Activated CD4-positive, alpha-beta T cell treated with anti-CD3 and anti-CD28 coated beads, Interleukin-2, Interleukin-4, amounts not matched to agents 100 ng/mL and 50 ng/mL, durations not matched to agents 16 hours and 8 hours (primary cell): ENCODE measurements around the gene DIAPH1.

Source experiments
- DNase-seq: peaks from one replicate; pipeline ENCODE4 v3.0.0-alpha.2; 2020; ENCODE audit warnings: low spot score

Gene DIAPH1

DNA sequence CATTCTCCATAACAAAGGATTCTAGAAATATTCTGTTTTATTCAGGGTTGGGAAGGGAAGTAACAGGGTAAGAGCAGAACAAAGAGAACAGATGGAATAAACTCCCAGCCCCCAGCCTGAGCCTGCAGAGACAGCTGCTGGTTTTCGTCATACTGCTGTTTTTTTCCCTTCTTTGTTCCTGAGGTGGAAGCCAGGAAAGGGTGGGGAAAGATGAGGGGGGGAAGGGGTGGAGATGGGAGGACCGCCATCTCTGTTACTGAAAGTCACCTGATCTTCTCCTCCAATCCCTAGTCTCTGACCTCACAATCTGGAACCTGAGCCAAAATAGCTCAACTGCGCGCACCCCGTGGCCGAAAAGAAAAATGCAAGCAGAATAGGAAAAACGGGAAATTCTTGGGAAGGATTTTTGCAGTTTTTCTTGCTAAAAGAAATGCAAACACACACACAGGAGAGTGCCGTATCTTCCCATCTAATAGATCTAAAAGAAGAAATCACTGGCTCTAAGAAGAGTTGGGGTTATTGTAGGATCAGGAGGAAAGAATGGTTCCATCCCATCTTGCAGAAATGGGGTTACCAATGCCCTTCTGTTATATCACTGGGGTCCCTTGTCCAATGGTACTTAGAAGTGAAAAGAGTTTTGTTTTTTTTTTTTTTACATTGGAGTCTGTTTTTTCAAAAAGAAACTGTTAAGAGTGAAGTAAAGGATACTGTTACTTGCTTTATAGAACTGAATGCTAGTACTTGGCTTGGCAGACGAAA lies 57.9 kb downstream of the DIAPH1 start:
- no peak for DNase-seq

DNA sequence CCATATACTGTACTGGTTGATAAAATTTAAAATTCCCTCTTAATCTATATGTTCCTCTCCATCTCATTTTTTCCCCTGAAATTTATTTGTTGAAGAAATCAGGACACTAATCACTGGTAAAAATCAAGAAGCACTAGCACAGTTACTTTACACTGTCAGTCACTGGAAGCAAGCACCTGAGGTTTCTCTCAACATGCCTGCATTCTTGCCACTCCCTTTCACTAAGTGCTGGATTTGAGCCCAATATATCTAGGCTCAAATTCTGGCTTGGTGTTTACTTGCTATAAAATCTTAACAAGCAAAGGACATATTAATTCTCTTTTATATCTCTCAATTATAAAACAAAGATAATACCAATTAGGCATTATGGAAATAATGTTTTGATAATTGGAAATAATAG lies 58.6 kb downstream of the DIAPH1 start:
- no peak for DNase-seq

DNA sequence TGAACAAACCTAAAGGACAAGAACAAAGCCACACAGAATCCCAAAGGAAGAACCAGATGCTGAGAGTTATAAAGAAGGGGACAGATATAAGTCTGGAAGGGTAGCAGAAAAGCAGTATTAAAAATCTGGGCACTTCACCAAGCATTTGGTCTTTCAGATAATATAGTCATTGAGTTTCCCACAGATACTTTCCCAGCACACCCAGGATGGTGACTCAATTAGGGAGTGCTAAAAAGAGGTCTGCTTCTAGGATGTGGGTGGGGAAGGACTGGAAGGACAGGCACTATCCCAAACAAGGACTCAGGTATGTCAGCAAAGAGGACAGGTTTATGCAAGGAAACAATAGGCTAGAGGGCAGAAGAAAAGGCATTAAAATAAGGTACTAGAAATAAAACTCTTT lies 59.3 kb downstream of the DIAPH1 start:
- DNase-seq = no peak

DNA sequence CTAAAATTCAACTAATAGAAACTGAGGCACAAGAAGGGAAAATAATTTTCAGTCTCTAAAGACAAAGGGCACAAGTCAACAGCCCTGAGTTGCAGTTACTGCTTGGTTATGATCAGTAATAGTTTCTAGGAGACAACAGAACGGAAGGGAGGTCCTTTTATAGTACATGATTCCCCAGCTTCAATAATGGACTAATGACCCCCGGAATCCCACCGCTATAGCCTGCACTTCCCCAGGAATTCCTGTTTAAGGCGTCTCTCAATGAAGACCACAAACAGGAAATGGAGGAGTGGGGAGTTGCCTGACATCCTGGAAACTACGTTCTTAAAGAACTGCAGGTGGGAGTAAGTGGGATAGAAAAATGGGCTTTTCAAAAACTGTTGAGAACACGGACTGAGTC lies 60.6 kb downstream of the DIAPH1 start:
- DNase-seq = no peak

DNA sequence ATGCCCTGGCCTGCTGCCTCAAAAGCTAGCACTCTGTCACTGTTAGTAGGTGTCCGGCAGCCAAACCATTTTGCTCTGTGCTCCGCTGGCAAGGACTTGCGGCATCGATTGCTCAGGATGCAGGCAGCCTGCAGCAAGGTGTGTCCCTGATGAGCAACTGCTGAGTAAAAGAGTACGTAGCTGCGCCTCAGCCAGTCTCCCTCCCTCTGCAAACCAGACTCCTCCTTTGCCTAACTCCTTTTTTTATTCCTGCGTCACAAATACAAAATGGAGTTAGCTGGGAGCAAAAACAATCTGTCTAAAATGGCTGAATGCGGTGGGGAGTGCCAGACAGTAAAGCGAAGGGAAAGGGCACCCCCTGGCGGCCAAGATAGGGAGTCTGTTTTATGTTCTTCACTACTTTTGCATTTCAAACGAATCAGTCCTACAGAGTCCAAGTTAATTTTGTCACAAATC lies 61.1 kb downstream of the DIAPH1 start:
- DNase-seq = peak; percentile 73

DNA sequence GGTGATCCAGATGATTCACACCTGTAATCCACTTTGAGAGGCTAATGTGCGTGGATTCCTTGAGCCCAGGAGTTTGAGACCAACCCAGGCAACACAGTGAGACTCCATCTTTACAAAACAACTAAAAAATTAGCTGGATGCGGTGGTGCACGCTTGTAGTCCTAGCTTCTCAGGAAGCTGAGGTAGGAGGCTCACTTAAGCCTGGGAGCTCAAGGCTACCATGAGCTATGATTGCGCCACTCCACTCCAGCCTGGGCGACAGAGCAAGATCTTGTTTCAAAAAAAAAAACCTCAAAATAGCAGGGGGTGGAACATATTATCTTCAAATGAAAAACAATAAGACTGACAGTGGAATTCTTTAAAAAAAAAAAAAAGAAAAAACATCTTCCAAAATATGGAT lies 70.9 kb downstream of the DIAPH1 start:
- DNase-seq = no peak

DNA sequence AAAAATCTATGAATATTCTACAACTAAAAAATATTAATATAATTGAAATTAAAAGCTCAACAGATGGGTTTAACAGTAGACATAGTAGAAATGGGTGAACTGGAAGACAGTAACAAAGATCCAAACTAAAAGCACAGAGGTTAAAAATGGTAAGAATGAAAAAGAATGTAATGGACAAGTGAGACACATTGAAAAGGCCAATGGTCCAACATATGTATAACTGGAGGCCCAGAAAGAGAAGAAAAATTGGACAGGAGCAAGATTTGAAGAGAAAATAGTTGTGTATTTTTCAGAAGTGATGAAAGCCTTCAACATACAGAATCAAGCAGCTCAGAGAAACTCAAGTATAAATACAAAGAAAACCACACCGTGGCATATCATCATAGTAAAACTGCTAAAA lies 71.3 kb downstream of the DIAPH1 start:
- DNase-seq = no peak

DNA sequence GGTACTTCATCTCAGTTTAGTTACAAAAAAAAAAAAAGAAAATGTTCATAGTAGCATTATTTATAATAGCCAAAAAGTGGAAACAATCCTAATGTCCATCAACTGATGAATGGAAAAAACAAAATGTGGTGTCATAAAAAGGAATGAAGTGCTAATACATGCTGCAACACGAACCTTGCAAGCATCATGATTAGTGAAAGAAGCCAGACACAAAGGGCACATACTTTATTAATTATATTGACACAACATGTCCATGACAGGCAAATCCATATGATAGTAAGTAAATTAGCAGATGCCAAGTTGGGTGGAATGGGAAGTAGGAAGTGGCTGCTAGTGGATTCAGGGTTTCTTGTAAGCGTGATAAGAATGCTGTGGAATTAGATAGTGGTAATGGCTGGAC lies 75.7 kb downstream of the DIAPH1 start:
- no peak for DNase-seq

DNA sequence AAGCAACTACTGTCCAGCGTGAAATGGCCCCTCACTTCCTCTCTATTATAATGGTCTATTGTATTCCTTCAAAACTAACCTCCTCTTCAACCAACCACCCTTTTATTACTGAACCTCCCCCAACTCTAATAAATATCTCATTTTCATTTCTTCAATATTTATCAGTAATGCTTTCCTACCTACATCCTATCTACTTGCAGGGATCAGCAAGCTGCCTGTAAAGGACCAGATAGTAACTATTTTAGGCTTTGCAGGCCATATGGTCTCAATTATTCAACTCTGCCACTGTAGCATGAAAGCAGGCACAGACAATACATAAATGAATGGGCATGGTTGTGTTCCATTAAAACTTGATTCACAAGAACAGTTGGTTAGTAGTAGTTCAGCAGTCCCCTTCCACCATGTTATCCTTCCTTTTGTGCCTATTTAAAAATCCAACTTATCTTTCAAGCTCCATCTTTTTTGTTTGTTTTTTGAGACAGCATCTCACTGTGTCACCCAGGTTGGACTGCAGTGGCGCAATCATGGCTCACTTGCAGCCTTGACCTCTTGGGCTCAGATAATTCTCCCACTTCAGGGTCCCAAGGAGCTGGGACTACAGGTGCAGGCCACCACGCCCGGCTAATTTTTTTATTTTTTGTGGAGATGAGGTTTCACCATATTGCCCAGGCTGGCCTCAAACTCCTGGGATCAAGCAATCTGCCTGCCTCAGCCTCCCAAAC lies 84.1 kb downstream of the DIAPH1 start:
- DNase-seq = no peak

DNA sequence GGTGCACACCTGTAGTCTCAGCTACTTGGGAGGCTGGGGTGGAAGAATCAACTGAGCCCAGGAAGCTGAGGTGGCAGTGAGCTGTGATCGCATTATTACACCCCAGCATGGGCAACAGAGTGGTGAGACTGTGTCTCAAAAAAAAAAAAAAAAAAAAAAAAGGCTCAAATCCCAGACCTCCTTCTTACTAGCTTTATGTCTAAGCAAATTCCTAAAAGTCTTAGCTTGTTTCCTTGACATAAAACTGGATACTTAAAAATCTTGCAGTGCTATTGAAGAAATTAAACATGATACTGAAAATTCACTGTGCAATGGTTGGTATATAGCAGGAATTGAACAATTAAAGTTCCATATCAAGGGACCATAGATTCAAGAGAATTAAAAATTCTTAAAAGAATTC lies 84.9 kb downstream of the DIAPH1 start:
- DNase-seq = no peak

DNA sequence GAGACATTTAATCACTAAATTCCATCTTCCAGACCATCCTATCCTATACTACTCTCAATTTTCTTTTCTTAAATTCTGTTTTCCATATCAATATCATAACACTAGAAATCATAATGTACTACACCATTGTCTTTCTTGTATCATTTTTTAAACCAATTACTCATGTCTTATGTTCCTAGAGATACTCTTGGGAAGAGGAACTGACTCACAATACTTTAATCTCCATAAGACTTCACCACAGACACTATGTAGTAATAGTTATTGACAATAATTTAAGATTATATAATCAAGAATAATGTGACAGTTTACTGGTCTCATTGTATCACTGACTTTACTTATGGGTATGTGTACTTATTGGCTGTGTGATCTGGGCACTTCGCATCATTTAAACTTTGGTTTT lies 86.1 kb downstream of the DIAPH1 start:
- DNase-seq = no peak

DNA sequence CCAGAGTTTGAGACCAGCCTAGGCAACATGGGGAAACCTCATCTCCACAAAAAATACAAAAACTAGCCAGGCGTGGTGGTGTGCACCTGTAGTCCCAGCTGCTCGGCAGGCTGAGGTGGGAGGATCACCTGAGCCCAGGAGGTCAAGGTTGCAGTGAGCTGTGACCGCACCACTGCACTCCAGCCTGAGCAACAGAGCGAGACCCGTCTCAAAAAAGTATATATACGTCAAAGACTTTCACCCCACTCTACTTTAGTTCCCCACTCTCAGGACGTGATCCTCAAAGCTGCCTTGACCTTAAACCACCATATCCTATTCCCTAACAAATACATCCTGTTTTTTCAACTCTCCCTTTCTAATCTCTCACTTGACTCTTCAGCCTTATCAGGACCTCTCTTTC lies 88.9 kb downstream of the DIAPH1 start:
- no peak for DNase-seq

DNA sequence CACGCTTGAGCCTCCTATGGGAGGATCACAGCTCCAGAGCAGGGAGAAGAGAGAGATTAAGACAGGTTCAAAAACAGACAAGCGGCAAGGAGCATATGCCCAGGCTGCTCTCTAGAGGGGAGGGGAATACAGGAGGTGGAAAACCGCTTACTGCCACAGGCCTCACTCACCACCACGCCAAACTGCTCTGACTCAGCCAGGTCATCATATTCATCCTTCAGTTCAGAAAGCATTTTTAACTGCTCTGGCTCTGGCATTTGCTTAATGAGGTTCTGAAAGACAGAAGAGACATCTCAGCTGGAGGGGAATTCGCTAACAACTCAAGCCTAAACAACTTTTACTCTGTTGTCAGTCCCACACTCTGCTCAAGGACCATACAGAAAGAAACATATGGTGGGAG lies 89.8 kb downstream of the DIAPH1 start:
- no peak for DNase-seq

DNA sequence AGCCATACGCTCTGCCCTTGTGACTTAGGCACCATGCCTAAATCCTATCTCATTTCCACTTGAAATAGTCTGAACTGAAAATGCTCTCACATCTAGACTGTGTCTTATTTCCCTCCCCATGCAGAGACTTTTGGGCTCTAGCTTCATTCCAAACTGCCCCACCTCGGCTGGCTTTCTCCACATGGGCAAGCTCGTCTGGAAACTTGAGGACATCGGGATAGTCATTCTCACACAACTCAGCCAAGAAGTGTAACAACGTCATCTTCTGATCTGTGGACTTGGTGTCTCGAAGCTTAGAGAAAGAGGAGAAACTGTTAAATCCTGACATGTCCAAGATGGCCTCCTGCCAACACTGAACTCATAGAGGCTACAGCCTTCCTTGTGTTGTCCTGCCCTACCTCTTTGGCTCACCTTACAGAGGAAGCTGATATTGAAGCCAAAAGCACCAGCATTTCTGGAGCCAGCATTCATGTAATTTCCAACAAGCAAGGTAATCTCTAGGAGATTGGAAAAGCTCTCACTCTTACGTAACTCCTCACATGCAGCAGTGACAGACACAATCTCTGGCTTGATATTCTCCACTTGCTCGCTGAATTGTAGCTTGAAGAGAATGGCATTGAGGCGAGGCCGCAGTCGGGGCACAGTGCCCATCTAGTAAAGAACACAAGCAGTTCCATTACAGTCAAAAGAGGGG lies 90.4 kb downstream of the DIAPH1 start:
- DNase-seq = no peak

DNA sequence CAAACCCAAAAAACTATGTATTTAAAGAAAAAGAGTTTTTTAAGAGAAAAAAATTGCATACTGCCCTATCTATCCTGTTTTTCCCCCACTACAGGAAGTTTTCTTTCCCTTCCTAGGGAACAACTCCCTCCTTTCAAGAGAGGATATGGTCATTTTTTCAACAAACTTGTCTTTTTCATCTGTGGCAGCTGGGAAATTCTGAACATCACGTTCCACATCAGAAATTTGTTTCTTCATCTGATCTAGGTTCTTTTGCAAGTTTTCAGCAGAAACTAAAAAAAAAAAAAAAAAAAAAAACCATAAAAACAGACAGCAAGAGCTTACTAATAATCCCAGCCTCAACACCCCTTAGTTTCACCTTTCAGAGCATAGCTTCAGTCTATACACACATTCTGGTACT lies 91.4 kb downstream of the DIAPH1 start:
- no peak for DNase-seq

DNA sequence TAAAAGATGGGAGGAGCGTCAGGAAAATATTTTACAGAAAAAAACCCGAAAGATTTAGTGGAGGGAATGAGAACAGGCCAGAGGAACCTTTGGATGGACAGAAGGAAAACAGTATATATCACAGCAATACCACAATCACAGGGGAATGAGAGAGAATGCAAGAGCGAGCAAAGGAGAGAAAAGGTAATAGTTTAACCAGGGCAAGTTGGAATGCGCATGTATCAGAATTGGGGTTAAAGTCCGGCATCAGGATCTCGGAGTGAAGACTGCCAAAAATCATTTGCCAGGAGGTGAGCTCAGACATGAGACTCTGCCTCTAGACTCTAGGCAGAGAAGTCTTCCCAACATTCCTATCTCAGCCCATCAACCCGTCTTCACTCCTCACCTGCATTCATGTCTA lies 93.1 kb downstream of the DIAPH1 start:
- DNase-seq = no peak

DNA sequence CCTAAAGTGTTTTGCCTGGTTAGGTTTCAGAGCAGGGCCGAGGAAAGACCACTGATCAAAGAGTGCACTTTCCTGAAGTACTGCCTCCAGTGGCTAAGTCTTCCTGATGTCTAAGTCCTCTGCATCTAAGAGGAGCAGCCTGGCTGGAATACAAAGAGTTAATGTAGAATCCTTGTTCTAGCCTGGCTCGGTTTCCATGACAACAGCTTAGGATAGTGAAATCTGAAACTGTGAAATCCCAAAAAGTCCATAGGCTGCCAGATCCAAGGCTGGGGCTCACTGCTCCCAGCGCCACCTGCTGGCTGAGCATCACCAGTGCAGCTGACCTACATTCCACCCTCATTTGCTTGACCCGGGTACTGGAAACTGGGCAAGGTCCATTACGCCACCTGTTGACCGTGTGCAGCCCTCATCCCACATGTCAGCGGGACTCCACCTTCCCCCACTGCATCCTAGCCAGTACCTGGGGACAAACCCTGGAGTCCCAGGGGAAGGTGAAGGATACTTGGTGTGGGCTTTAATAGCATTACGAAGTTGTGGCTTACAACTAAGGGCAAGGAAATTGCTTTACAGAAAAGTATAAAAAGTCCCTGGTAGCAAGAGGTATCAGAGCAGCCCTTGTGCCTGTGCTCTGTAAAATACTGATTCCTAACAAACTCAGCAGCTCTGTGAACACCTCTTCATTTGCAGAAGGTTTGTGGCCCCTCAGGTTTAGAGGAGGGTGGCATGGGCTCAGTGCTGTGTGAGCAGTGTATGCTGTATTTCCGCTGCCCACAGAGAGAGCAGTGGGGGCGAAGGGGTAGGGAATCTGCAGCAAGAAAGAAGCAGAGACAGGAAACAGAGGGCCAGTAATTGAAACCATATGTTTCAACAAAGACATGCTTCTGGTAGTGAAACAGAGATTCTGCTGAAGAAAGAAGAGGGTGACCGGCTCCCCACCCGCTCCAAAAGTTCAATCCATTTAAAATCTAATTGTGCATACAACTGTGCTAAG lies 93.9 kb downstream of the DIAPH1 start:
- DNase-seq = peak; percentile 46

DNA sequence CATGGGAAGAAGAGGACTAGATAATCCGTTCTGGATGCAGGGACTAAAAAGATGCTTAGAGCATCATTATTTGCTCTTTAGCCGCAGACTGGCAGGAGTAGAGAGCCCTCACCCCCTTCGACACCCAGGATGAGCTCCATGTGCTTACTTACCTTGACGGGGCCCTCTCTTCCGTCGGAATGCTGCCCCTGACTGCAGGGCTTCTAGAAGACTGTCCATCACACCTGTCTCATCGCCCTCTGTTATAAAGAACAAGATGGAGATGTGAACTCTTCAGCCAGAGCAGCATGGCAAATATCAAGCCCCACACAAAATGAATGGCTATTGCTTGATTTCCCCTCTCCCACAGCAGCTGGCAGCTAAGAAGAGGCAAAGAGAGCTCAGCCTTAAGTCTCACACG lies 94.8 kb downstream of the DIAPH1 start:
- DNase-seq = no peak

DNA sequence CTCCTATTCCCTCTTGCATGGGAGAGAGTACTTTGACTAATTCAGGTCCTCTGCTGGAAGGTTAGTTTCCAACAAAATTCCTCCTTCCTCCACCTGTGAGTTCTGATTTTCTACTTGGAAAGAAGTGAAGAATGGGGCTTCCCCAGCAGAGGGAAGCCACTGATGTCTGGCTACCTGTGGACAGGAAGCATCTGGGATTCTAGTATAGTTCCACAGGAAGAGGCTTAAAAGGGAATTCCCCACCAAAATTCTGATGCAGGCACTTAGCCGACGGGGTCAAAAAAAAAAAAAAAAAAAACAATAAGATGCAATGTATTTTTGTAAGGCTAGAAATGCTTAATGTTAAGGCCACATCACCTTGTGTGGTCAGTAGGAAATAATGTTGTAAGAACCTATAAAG lies 96.5 kb downstream of the DIAPH1 start:
- DNase-seq = no peak

DNA sequence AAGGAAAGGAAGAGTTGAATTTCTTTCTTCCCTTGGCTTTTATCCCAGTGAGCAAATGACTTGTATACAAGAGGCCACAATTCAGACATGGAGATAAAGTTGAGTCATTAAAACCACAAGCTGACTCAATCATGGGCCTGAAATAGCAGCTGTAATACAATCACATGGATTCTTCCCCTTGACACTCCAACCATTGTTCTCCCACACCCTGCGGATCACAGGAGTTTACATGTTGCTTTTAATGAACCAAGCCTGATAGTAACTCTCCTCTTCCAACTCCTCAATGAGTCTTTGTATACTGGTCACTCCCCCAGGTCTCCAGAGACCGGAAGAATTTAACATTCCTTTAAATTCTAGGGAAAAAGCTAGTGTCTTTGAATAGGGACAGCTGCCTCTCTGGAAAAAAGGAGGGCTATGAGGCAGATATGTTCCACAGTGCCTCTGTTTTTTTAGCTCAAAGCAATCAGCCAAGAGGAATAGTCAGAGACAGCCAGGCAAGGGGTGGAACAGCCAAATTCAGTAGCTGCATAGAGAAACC lies 97.5 kb downstream of the DIAPH1 start:
- peak; percentile 50 for DNase-seq
